Lower leg skin (tissue), 4 donors: ENCODE data around the gene GAREM2. TPM values are rescaled to one million over a fixed set of nuclear protein-coding genes. Genes with fewer than 3 reads are reported as not detected.

Source experiments
- DNase-seq, 2 donors: peaks; one replicate each; pipeline ENCODE4 v3.0.0-alpha.2; 2019; ENCODE audit warnings: low spot score in 2 of 2
- H3K4me3 ChIP-seq: fragments of 200-600 bp; sonication (generic); 2 replicates; pipeline ENCODE4 v1.5.1; 2017; ENCODE audit warnings: mild to moderate bottlenecking, low read depth; ENCODE audit not compliant: poor library complexity, severe bottlenecking
- POLR2A ChIP-seq, 2 donors: fragments of 450-650 bp; IDR thresholded peaks; one replicate each; pipeline ENCODE4 v1.6.1; 2016 to 2017; ENCODE audit warnings: antibody characterized with exemption in 2 of 2, mild to moderate bottlenecking in 1 of 2, moderate library complexity in 1 of 2
- WGBS, 2 donors: methylation state at CpG; one replicate each; pipeline ENCODE4 v1.1.5; 2018; 5-methylcytosine and 5-hydroxymethylcytosine counted together
- intact Hi-C: fragments of 100-400 bp; cut with DNase I; formaldehyde crosslinking; loops from one replicate; pipeline ENCODE4 v1.15.0; 2023; ENCODE audit warnings: low total_unique reads
- total RNA-seq, 4 donors: library from RNA; depleted of rRNA; stranded (reverse); fragments of >200 nt; gene quantifications; one replicate each; pipeline ENCODE4 v1.1.0, GENCODE V29; 2016
- TF ChIP-seq, protein P1 (sequence below), 3 donors: fragments of 450-650 bp; IDR thresholded peaks; one replicate each; pipeline ENCODE4 v1.5.1; 2016; ENCODE audit warnings: antibody characterized with exemption in 3 of 3, mild to moderate bottlenecking in 3 of 3, moderate library complexity in 2 of 3

Gene GAREM2
- total RNA-seq, 4 donors from 2014 or later, result 0.04 to 0.95 (median 0.45) TPM

DNA sequence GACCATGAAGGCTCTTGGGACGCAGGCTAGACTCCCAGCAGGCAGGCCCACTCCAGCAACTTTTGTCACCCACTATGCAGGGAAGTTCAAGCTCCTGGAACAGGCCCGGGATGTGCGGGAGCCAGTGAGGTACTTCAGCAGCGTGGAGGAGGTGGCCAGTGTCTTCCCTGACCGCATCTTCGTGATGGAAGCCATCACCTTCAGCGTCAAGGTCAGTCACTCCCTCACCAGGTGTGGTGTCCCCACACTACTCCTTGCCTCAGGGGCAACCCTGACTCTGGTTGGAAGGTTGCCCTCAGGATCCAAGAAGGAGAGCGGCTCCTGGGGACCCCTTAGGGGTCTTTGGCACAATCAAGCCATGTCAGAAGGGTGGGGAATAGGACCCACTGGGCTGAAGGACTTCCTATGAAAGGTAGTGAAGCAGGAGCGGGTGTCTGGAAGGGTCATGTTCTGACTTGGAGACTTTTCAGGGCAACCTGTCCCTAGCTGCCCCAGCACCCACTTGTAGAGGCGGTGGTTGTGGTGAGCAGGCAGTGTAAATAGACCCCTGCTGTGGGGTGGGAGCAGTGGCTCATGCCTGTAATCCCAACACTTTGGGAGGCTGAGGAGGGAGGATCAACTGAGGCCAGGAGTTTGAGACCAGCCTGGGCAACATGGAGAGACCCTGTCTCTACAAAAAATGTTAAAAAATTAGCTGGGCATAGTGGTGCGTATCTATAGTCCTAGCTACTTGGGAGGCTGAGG is 10.2 kb downstream of the GAREM2 start:
- DNase-seq, result peak in 1 of 2 donors; percentile 68
- 93 to 96% methylated on average over 11 of the region's 11 CpGs for WGBS, 2 donors
- no peak overlapping the region for H3K4me3 ChIP-seq
- intact Hi-C loops, result no loop called here
- TF ChIP-seq, protein P1, sequence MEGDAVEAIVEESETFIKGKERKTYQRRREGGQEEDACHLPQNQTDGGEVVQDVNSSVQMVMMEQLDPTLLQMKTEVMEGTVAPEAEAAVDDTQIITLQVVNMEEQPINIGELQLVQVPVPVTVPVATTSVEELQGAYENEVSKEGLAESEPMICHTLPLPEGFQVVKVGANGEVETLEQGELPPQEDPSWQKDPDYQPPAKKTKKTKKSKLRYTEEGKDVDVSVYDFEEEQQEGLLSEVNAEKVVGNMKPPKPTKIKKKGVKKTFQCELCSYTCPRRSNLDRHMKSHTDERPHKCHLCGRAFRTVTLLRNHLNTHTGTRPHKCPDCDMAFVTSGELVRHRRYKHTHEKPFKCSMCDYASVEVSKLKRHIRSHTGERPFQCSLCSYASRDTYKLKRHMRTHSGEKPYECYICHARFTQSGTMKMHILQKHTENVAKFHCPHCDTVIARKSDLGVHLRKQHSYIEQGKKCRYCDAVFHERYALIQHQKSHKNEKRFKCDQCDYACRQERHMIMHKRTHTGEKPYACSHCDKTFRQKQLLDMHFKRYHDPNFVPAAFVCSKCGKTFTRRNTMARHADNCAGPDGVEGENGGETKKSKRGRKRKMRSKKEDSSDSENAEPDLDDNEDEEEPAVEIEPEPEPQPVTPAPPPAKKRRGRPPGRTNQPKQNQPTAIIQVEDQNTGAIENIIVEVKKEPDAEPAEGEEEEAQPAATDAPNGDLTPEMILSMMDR (IDR thresholded peaks at IDR 0.05), result no peak
- TF ChIP-seq POLR2A (IDR thresholded peaks at IDR 0.05), result no peak

DNA sequence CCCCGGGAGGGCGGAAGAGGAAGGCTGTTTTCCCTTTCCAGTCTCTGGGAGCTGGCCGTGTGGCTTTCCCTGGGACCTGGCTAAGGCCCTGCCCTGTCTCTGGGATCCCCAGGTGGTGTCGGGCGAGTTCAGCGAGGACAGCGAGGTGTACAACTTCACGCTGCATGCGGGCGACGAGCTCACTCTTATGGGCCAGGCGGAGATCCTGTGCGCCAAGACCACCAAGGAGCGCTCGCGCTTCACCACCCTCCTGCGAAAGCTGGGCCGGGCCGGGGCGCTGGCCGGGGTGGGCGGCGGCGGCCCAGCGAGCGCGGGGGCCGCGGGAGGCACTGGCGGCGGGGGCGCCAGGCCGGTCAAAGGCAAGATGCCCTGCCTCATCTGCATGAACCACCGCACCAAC is 11.2 kb downstream of the GAREM2 start:
- DNase-seq, result peak in 1 of 2 donors; percentile 84
- 83 to 95% methylated on average over 32 to 34 of the region's 34 CpGs for WGBS, 2 donors
- intact Hi-C loops, result no loop called here
- TF ChIP-seq, protein P1 (IDR thresholded peaks at IDR 0.05), result no peak
- TF ChIP-seq POLR2A (IDR thresholded peaks at IDR 0.05), result no peak
- no peak overlapping the region for H3K4me3 ChIP-seq

DNA sequence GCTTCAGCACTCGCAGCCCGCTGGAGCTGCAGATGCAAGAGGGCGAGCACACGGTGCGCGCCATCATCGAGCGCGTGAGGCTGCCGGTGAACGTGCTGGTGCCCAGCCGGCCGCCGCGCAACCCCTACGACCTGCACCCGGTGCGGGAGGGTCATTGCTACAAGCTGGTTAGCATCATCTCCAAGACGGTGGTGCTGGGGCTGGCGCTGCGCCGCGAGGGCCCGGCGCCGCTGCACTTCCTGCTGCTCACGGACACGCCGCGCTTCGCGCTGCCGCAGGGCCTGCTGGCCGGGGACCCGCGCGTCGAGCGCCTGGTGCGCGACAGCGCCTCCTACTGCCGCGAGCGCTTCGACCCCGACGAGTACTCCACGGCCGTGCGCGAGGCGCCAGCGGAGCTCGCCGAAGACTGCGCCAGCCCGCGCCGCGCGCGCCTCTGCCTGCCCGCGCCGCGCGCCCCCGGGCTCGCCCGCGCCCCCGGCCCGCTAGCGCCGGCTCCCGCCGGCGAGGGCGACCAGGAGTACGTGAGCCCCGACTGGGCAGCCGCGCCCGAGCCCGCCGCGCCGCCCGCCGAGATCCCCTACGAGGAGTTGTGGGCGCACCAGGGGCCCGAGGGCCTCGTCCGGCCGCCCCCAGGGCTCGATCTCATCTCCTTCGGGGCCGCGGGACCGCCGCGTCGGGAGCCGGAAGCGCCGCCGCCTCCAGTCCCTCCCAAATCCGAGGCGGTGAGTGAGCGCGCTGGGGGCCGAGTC is 11.8 kb downstream of the GAREM2 start:
- peak overlapping the region; percentile 5 for H3K4me3 ChIP-seq
- TF ChIP-seq, protein P1 (IDR thresholded peaks at IDR 0.05), result no peak
- no peak for TF ChIP-seq POLR2A (IDR thresholded peaks at IDR 0.05)
- 59 to 65% methylated on average over 80 to 86 of the region's 114 CpGs for WGBS, 2 donors
- intact Hi-C loops, result no loop called here
- peak in 1 of 2 donors; percentile 94 for DNase-seq

DNA sequence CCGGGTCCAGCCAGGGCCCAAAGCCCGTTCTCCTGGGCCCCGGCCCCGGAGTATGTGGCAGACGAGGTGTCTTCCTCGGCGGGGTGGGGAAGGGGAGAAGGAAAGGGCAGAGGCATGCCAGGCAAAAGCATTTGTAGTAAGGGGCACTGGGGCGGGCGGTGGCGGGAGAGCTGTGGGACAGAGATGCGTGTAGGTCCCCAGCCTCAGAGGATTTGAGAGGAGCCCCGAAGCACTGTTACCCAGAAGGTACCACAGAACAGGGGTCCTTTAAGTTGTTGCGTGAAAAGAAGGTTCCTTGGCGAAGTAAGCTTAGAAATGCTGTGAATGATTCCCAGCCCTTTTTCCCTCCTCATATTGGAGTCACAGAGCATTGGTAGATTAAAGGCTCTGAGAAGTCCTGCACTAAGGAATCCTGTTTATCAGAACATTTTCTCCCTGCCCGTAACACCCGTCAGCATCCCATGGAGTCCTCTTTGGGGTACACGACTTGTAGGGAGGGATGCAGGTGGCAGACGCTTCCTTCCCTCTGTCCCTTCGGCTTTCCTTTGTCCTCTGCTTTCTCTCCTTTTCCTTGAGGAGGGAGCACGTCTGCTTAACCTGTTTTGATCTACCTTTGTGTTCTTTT is 12.5 kb downstream of the GAREM2 start:
- intact Hi-C loops, result no loop called here
- TF ChIP-seq POLR2A (IDR thresholded peaks at IDR 0.05), result no peak
- TF ChIP-seq, protein P1 (IDR thresholded peaks at IDR 0.05), result no peak
- 60 to 71% methylated on average over 20 of the region's 20 CpGs for WGBS, 2 donors
- DNase-seq, result no peak
- H3K4me3 ChIP-seq, result peak overlapping the region; percentile 5

DNA sequence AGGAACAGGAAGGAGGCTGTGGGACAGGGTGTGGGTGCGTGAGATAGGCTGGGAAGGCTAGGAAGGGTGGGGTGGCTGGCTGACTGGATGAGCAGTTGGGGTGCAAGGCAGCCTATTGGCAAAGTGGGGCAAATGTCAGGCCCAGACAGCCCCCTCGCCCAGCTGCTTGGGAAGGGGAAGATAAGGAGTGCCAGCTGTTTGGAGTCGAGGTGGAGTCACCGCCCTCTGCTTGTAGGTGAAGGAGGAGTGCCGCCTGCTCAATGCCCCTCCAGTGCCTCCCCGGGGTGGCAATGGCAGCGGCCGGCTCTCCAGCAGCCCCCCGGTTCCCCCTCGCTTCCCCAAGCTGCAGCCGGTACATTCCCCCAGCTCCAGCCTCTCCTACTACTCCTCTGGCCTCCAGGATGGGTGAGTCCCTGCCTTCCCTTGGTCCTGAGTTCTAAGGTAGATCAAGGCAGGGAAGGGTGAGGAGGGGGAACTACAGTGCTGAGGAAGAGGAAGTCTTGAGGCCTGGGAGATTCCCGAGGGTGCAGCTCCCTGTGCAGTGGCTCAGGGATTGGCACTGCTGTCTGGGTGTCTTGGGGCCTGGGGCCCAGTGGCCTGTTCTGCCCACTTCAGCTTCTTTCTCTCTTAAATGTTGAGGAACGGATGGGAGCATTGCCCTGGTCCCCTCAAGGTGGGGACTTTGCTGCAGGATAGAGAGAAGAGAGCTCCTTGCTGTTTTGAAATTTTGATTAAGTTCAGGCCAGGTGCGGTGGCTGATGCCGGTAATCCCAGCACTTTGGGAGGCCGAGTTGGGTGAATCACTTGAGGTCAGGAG is 13.3 kb downstream of the GAREM2 start:
- intact Hi-C loops, result no loop called here
- TF ChIP-seq, protein P1 (IDR thresholded peaks at IDR 0.05), result no peak
- TF ChIP-seq POLR2A (IDR thresholded peaks at IDR 0.05), result no peak
- no peak overlapping the region for H3K4me3 ChIP-seq
- DNase-seq, result peak in 1 of 2 donors; percentile 84
- WGBS, 2 donors, result 80 to 89% methylated on average over 16 of the region's 16 CpGs
